Measurements from ENCODE around the gene AMPD2. TPM values are rescaled to one million over a fixed set of nuclear protein-coding genes. Genes with fewer than 3 reads are reported as not detected.

The AMPD2 gene
- total RNA-seq, 1 experiment from 2014 or later, result 85.8 TPM

DNA sequence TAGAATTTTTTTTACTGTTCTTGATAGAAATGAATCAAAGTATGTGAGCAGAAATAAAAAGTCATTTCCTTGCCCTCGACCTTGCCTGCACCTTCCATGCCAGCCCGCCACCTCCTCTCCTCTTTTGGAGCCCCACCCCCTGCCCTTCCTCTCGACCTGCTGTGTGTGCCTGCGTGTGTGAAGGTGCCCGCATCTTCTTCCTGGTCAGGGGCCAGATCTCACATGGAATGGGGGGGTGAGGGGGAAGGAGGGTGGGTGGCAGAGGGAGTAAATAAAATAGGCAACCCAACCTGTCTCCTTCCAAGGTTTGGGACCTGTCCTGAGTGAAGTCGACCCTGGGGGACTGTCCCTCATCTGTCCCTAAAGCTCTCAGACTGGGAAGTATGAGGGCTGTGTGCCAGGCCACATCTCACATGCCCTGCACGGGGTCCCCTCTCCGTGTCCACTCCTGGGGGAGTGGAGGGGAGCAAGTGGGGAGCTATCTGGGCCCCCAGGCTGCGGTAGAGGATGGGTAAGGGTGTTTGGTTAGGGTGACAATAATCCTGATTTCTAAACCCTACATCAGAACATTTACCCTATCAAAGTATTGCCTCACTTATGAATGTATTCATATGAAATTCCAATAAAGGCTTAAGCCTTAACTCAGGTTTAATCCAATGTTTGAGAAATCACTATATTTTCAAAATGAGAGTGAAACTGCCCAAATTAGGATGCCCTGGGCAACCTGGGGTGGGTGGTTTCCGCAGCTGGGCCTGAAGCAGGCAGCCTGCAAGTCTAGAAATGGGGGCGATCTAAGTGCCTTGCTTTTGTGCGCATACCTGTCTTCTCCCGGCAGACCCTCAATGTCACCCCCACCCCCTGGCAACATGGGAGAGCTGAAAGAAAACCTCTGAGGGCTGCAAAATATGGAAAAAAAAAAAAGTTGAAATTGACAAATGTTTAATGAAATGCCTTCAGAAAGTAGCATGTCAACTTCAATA is 15.4 kb downstream of the AMPD2 start:
- DNase-seq (ENCODE audit: low read depth, low spot score) (no peak), ATAC-seq (no peak)
- in situ Hi-C loops (cut with HindIII; ENCODE audit: low pct_unique_long_range_greater_than_20kb, low sequenced_read_pairs) (no loop called here), intact Hi-C loops (cut with micrococcal nuclease; ENCODE audit: unreplicated experiment) (no loop called here)
- no peaks in the 10 kb centered on the region for H3K27me3 ChIP-seq (ENCODE audit: control insufficient read depth, insufficient read depth, low read length)
- no TSS peak for BruUV-seq (replicated peaks)
- H3K9me3 ChIP-seq (ENCODE audit: control insufficient read depth, insufficient read depth, low read depth, low read length), result no peaks in the 10 kb centered on the region
- ChIA-PET POLR2A (no interaction called here), CTCF (interaction anchor here (0.5 kb wide), 1 partner anchor 357 kb away, joined by 4 read pairs; no protein-coding TSS in a partner anchor)
- no peak for TF ChIP-seq POLR2AphosphoS5 (IDR thresholded peaks at IDR 0.05; ENCODE audit: low read depth, low read length)
- TF ChIP-seq, protein P1, sequence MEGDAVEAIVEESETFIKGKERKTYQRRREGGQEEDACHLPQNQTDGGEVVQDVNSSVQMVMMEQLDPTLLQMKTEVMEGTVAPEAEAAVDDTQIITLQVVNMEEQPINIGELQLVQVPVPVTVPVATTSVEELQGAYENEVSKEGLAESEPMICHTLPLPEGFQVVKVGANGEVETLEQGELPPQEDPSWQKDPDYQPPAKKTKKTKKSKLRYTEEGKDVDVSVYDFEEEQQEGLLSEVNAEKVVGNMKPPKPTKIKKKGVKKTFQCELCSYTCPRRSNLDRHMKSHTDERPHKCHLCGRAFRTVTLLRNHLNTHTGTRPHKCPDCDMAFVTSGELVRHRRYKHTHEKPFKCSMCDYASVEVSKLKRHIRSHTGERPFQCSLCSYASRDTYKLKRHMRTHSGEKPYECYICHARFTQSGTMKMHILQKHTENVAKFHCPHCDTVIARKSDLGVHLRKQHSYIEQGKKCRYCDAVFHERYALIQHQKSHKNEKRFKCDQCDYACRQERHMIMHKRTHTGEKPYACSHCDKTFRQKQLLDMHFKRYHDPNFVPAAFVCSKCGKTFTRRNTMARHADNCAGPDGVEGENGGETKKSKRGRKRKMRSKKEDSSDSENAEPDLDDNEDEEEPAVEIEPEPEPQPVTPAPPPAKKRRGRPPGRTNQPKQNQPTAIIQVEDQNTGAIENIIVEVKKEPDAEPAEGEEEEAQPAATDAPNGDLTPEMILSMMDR (IDR thresholded peaks at IDR 0.05), result no peak
- TF ChIP-seq, protein P2, sequence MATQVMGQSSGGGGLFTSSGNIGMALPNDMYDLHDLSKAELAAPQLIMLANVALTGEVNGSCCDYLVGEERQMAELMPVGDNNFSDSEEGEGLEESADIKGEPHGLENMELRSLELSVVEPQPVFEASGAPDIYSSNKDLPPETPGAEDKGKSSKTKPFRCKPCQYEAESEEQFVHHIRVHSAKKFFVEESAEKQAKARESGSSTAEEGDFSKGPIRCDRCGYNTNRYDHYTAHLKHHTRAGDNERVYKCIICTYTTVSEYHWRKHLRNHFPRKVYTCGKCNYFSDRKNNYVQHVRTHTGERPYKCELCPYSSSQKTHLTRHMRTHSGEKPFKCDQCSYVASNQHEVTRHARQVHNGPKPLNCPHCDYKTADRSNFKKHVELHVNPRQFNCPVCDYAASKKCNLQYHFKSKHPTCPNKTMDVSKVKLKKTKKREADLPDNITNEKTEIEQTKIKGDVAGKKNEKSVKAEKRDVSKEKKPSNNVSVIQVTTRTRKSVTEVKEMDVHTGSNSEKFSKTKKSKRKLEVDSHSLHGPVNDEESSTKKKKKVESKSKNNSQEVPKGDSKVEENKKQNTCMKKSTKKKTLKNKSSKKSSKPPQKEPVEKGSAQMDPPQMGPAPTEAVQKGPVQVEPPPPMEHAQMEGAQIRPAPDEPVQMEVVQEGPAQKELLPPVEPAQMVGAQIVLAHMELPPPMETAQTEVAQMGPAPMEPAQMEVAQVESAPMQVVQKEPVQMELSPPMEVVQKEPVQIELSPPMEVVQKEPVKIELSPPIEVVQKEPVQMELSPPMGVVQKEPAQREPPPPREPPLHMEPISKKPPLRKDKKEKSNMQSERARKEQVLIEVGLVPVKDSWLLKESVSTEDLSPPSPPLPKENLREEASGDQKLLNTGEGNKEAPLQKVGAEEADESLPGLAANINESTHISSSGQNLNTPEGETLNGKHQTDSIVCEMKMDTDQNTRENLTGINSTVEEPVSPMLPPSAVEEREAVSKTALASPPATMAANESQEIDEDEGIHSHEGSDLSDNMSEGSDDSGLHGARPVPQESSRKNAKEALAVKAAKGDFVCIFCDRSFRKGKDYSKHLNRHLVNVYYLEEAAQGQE (IDR thresholded peaks at IDR 0.05; ENCODE audit: insufficient read depth in 1 of 2, low read depth in 2 of 2, low read length in 1 of 2), result no peak
- TF ChIP-seq TCF7L2 (IDR thresholded peaks at IDR 0.05; ENCODE audit: low read depth, low read length), result no peak
- H3K4me3 ChIP-seq (ENCODE audit: low read depth in 2 of 2, low read length in 2 of 2), result no peak overlapping the region
- no peak overlapping the region; the same call in 1 of the 2 replicates for H3K27ac ChIP-seq (ENCODE audit: low read length)
- H3K4me1 ChIP-seq (ENCODE audit: control insufficient read depth, insufficient read depth, low read length), result no peaks in the 10 kb centered on the region; the same call in none of the 2 replicates
- H3K36me3 ChIP-seq (ENCODE audit: control insufficient read depth, insufficient read depth, low read length), result no peaks in the 10 kb centered on the region

DNA sequence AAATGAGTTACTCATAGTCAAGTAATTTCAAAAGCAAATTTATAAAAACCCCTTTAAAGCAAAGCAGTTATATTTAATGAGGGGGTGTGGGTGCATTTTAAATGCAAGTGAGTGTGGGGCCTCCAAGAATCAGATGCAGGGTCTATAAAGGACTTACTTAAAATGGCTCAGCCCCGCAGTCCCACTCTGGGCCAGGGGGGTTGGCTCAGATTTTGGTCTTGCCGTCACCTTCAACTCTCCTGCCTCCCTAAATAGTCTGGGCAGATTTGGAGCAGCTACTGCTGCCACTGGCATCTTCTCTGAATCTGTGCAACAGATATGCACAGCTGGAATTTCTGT is 16.2 kb downstream of the AMPD2 start:
- intact Hi-C loops (cut with micrococcal nuclease; ENCODE audit: unreplicated experiment), result no loop called here
- ChIA-PET CTCF (no interaction called here), POLR2A (no interaction called here)
- ATAC-seq, result no peak
- H3K9me3 ChIP-seq (ENCODE audit: control insufficient read depth, insufficient read depth, low read depth, low read length), result no peaks in the 10 kb centered on the region
- no peaks in the 10 kb centered on the region for H3K27me3 ChIP-seq (ENCODE audit: control insufficient read depth, insufficient read depth, low read length)
- BruUV-seq (replicated peaks), result no TSS peak
- no peaks in the 10 kb centered on the region for H3K36me3 ChIP-seq (ENCODE audit: control insufficient read depth, insufficient read depth, low read length)
- DNase-seq (ENCODE audit: low read depth, low spot score), result no peak
- H3K4me3 ChIP-seq (ENCODE audit: low read depth in 2 of 2, low read length in 2 of 2), result no peak overlapping the region
- in situ Hi-C loops (cut with HindIII; ENCODE audit: low pct_unique_long_range_greater_than_20kb, low sequenced_read_pairs), result no loop called here
- H3K27ac ChIP-seq (ENCODE audit: low read length), result no peak overlapping the region
- H3K4me1 ChIP-seq (ENCODE audit: control insufficient read depth, insufficient read depth, low read length), result no peaks in the 10 kb centered on the region; the same call in none of the 2 replicates
- TF ChIP-seq, protein P1 (IDR thresholded peaks at IDR 0.05), result no peak
- TF ChIP-seq, protein P2 (IDR thresholded peaks at IDR 0.05; ENCODE audit: insufficient read depth in 1 of 2, low read depth in 2 of 2, low read length in 1 of 2), result no peak
- no peak for TF ChIP-seq SIN3A (IDR thresholded peaks at IDR 0.05; ENCODE audit: borderline replicate concordance, insufficient read depth, low read depth, low read length)
- no peak for TF ChIP-seq POLR2AphosphoS5 (IDR thresholded peaks at IDR 0.05; ENCODE audit: low read depth, low read length)
- no peak for TF ChIP-seq TCF7L2 (IDR thresholded peaks at IDR 0.05; ENCODE audit: low read depth, low read length)
